CD4-positive, alpha-beta T cell treated with Interleukin-15 for 1 hour (primary cell): ENCODE results near the gene ART5.
"Not testable (repeated sequence)": the region's sequence is repeated elsewhere in the genome, so short reads cannot be mapped to it uniquely, and the experiment has no call there.

Source experiments
- DNase-seq: peaks from one replicate; pipeline ENCODE4 v3.0.0-alpha.2; 2020

Gene ART5

DNA sequence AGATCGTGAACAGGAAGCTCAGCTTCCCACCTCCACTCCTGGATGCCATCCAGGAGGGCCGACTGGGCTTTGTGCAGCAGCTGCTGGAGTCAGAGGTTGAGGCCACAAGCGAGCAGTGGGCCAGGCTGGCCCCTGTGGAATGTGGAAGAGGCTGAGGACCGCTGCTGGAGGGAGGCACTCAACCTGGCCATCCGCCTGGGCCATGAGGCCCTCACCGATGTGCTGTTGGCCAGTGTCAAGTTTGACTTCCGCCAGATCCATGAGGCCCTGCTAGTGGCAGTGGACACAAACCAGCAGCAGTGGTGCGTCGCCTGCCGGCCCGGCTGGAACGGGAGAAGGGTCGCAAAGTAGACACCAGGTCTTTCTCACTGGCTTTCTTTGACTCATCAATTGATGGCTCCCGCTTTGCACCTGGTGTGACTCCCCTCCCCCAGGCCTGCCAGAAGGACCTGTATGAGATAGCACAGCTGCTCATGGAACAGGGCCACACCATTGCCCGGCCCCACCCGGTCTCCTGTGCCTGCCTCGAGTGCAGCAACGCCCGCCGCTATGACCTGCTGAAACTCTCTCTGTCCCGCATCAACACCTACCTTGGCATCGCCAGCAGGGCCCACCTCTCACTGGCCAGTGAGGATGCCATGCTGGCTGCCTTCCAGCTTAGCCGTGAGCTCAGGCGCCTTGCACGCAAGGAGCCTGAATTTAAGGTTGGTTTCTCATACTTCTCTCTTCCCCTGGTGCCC is 24.9 kb downstream of the ART5 start:
- DNase-seq: no peak

DNA sequence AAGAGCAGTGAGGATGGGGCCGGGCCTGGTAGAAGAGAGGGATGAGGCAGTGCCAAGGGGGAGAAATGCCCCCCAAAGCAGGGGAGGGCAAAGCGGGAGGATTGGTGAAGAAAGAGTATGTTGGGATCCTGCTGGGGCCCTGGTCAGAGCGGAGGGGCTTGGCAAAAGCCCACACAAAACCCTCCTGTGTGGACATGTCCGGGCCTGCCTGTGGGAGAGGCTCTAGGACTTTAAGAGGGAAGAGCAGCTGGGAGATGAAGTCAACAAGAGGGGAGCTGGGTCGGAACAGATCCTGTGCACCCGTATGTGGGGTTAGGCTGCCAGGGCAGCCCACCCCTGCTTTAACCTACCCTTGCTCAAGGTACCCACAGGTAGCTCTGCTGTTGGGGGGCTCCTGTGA is 25.8 kb downstream of the ART5 start:
- DNase-seq: no peak

DNA sequence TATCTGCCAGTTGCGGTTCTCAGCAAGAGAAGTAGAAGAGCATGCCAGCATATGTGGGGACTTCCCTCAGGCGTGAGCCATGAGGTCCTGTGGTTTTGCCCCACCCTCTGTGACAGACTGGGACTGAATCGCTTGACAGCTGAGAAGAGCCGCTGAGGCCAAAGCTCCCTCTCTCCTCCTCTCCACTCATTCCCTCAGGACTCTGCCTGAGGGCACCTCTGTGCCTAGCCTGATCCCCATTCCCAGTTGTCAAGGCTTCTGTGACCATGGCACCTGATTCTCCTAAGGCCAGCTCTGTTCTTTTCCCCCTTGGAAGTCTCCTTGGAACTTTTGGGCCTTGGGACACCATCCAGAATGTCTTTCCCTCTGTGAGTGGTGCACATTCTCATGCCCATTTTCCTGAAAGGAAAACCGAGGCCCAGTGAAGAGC is 27.0 kb downstream of the ART5 start:
- peak; percentile 68 for DNase-seq

DNA sequence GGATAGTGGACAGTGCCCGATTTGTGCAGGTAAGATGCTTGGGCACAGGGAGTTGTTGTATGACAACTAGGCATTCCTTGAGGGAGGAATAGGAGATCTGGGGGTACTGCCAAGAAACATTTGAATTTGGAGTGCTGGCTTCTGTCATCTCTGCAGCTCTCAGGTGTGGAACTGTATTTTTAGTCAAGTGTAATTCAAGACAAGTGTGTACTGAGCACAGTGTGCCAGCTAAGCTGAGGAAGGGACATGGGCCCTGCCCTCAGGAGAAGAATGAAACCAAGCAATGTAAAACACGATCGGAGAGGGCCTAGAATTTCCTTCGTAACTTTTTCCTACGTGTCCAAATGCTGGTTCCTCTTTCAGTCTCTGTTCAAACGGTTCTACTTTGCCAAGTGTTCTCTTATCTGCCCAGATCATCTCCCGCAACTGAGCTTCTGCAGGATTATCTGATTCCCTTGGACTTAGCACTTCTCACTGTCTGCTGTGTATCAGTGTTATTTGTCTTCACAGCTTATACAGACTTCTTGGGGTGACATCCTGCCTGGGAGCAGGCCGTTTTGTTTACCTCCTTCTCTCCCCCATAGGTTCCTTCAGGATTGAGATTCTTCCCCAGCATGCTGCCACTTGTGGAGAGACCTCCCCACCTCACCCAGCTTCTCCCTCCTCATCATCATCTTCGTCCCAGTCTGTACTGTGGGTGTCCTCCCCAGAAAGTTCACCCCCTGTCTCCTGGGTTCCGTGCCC is 27.6 kb downstream of the ART5 start:
- DNase-seq: no peak

DNA sequence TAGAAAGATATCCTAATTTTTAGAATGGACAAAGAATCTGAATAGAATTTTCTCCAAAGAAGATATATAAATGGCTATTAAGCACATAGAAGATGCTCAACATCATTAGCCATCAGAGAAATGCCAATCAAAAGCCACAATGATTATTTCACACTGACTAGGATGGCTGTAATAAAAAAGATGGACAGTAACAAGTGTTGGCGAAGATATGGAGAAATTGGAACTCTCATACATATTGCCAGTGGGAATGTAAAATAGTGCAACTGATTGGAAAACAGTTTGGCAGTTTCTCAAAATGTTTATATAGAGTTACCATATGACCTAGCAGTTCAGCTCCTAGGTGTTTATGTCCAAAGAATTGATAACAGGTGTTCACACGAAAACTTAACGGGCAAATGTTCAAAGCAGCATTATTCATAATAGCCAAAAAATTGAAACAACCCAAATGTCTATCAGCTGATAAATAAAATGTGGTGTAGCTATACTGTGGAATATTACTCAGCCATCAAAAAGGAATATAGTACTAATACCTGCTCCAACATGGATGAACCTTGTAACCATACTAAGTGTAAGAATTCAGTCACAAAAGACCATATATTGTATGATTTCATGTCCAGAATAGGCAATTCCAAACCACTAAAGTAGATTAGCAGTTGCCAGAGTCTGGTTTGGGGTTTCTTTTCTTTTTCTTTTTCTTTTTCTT is 29.7 kb downstream of the ART5 start:
- DNase-seq: no peak

DNA sequence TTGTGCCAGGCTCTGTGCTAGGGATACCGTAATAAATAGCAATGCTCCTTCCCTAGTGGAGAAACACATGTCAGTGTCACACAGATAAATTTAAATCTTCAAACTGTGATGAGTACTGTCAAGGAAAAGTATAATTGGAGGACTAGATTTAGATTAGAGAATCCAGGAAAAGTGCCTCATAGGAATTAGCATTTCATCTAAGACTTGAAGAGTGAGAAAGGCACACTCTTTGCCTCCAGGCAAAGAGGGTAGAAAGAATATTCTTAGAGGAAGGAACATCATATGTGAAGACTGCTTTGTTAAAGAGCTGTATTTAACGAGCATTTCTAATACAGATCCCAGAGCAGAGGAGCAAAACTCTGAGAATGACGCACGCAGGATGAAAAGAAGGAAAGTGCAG is 30.9 kb downstream of the ART5 start:
- no peak for DNase-seq

DNA sequence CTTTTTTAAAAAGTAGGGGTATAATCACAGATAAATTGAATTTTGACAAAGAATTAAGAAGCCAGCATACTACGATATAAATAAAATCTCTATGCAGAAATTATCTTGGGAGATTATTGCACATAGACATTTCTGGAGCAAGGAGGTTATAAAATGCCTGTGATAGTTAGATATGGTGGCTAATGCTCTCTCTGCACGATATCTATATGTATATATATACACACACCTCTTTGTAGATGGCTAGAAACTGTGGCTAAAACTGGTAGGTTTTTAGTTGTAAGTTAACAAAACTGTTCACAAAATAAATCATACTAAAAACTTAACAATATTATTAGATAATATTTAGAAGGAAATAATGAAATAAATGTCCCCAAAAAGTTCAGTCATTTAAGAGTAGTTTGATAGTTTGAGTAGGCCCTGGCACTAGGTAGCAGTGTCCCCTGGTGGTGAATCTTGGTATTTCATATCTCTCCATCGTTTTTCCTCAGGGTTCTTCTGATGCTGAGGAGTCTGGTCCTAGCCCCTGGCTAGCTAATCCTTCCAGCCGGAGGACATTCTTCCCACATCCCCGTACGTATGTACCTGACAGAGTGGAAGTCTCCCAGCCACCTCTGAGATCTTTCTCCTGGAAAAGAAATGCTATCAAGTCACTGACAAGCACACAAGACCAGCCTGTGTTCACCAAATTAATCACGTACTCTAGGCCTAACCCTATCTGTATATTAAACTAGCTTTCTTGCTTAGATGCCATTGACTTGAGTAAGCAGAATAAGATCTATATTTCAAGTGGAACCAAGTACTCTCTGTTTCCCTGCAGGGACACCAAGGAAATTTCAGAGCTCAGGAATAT is 32.2 kb downstream of the ART5 start:
- DNase-seq: no peak

DNA sequence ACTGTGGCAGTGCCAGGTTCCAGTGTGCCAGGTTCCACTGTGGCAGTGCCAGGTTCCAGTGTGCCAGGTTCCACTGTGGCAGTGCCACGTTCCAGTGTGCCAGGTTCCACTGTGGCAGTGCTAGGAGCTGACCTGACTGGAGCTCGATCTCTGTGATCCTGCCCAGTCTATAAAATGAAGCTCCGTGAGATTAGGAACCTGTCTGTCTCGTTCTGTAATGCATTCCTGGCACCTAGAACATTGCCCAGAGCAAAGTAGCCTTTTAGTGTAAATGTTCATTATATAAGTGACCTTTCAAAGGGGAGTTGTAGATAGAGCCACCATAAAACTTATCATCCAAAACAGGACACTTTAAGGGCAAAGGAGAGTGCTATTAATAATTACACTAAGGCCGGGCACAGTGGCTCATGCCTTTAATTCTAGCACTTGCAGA is 36.0 kb downstream of the ART5 start:
- no peak for DNase-seq

DNA sequence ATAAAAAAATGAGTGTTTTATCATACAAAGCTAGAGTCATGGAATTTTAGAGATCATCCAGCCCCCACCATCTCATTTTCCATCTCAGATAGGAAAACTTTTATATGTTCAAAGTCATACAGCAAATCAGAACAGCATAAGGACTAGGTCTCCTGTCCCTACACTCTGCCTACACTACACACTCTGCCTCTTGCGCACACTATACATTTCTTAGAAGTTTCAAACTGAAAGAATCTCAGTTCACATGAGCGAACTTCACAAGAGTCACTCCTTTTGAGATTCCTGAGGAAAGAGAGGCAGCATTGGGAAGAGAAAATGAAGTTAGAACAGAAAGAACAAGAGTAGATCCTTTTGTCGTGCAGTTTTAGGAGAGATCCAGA is 36.5 kb downstream of the ART5 start:
- no peak for DNase-seq

DNA sequence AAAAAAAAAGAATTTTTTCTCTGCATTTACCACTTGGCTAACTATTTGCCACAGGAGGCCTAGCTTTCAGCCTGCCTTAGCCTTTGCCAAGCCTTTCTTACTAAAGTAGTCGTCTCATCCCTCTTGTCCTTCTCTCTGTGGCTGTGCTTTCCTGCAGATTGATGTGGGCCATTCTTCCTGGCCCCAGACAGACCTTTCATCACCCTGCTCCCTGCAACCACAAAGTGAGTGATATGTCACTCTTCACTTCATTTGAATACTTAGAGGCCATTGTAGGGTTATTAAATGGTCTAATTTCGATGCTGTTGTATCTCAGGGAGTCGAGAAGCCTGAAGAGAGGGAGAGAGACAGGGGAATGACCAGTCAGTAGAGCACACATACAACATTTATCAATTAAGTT is 37.6 kb downstream of the ART5 start:
- no peak for DNase-seq

DNA sequence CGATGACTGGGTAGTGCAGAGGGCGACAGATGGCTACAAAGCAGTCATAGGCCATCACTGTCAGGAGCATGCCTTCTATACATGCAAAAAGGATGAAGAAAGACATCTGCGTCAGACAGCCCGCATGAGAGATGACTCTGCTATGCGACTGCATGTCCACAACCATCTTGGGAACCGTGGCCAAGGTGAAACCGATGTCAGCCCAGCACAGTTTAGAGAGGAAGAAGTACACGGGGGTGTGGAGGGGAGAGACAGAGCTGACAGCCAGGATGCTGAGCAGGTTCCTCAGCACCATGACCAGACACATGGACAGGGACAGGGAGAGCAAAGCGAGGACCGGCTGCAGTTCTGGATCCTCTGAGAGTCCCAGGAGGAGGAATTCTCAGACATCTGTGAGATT is 41.6 kb downstream of the ART5 start:
- not testable (repeated sequence) for DNase-seq

DNA sequence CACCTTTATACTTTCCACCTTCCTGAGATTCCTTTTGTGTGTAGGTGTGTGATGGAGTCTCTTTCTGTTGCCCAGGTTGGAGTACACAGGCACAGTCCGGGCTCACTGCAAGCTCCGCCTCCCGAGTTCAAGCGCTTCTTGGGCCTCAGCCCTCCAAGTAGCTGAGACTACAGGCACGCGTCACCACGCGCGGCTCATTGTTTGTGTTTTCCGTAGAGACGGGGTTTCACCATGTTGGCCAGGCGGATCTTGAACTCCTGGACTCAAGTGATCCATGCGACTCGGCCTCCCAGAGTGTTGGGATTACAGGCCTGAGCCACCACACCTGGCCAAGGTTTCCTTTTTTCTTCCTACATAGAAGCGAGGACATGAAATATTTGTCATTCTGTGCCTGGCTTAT is 44.0 kb downstream of the ART5 start:
- DNase-seq: not testable (repeated sequence)

DNA sequence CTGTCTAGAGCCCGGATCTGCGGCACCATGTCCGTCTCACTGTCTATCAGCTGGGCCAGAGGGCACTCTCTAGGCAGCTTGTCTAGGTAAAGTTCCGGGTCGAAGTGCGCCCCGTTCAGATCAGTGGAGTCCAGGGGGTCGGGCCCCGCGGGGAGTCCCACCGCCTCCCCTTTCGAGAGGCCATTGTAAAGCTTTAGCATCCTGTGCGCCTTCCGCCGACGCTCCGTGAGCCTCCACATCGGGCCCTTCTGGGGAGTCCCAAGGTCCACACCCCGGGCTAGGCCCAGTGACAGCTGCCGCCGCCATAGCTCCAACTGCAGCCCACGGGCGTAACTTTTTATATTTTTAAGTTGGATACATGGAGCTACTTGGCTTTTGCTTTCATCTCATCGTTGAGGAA is 50.5 kb downstream of the ART5 start:
- not testable (repeated sequence) for DNase-seq

DNA sequence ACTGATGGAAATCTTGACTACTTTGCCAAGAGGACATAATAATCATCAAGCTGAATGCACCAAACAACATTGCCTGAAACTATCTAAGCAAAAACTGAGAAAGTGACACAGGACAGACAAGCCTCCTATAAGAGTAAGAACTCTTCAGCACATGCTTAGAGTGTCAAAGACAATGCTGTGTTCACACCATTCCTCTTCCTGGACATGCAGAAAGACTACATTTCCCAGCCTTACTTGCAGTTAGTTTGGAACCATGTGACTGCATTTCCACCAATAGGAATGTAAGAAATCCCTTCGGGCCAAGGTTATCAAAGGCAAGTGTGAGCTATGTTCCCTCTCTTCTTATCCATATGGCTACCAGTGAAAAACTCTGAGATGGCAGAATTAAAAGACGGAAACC is 51.6 kb downstream of the ART5 start:
- DNase-seq: not testable (repeated sequence)

DNA sequence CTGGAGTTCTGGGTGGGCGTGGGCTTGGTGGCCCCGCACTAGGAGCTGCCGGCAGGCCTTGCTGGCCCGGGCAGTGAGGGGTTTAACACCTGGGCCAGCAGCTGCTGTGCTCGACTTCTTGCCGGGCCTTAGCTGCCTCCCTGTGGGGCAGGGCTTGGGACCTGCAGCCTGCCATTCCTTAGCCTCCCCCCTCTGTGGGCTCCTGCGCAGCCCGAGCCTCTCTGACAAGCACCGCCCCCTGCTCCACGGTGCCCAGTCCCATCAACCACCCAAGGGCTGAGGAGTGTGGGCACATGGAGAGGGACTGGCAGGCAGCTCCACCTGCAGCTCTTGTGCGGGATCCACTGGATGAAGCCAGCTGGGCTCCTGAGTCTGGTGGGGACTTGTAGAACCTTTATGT is 53.0 kb downstream of the ART5 start:
- DNase-seq: not testable (repeated sequence)
